ENCODE measurements around the gene CSNK2A2.

CSNK2A2 gene

GRCh38 chr16:58148526-58148925 is 49.4 kb downstream of the CSNK2A2 start:
- no peaks in the 10 kb centered on the region for H3K4me1 ChIP-seq
- no peaks in the 10 kb centered on the region for H3K36me3 ChIP-seq (replicated peaks)
- 0 out of 2 replicates have a peak, but pooled peaks cover 2% of the 10 kb centered on the region for H3K27me3 ChIP-seq (ENCODE audit: low read depth)
- H3K9me3 ChIP-seq: no peaks in the 10 kb centered on the region
- H3K4me3 ChIP-seq: no peak overlapping the region
- no peak for DNase-seq (ENCODE audit: low spot score in 2 of 2)
- in situ Hi-C loops (cut with MboI; ENCODE audit: low sequenced_read_pairs): no loop called here

GRCh38 chr16:58148099-58148498 is 49.8 kb downstream of the CSNK2A2 start:
- Histone ChIP-seq H3K27me3 (ENCODE audit: low read depth) (0 out of 2 replicates have a peak, but pooled peaks cover 2% of the 10 kb centered on the region), H3K36me3 (replicated peaks) (no peaks in the 10 kb centered on the region), H3K4me3 (no peak overlapping the region), H3K9me3 (no peaks in the 10 kb centered on the region), H3K4me1 (no peaks in the 10 kb centered on the region)
- in situ Hi-C loops (cut with MboI; ENCODE audit: low sequenced_read_pairs): no loop called here
- DNase-seq (ENCODE audit: low spot score in 2 of 2): no peak

DNA sequence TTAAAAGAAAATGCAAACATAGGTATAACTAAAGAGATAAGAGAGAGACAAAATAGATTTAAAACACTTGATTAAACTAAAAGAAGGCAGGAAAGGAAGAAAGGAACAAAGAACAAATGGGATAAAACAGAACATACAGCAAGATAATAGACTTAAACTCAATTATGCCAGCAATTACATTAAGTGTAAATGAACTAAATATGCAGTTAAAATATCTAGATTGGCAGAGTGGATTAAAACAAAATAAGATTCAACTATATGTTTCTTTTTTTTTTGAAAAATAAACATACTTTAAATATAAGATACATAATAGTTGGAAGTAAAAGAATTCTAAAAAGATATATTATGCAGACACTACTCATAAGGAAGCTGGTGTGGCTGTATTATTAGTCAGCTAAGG is 59.1 kb downstream of the CSNK2A2 start:
- no peak for DNase-seq (ENCODE audit: low spot score in 2 of 2)
- Histone ChIP-seq H3K36me3 (replicated peaks) (no peaks in the 10 kb centered on the region), H3K27me3 (ENCODE audit: low read depth) (no peaks in the 10 kb centered on the region), H3K4me3 (no peak overlapping the region), H3K4me1 (no peaks in the 10 kb centered on the region), H3K9me3 (no peaks in the 10 kb centered on the region; the same call in none of the 2 replicates)
- in situ Hi-C loops (cut with MboI; ENCODE audit: low sequenced_read_pairs): no loop called here

DNA sequence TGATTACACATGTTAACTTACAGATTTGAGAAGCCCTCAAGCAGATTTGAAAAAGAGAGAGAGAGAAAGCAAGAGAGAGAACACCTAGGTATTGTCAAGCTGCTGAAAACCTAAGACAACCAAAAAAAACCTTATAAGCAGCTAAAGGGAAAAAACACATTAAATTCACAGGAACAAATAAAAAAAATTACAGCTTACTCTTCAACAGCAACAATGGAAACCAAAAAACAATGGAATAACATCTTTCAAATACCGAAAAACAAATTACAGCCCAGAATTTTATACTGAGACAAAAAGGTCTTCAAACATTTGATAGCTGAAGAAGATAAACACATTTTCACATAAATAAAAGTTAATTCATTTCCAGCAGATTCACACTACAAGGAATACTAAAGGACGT is 60.3 kb downstream of the CSNK2A2 start:
- Histone ChIP-seq H3K36me3 (replicated peaks) (no peaks in the 10 kb centered on the region), H3K9me3 (no peaks in the 10 kb centered on the region; the same call in none of the 2 replicates), H3K4me1 (no peaks in the 10 kb centered on the region), H3K27me3 (ENCODE audit: low read depth) (no peaks in the 10 kb centered on the region), H3K4me3 (no peak overlapping the region)
- DNase-seq (ENCODE audit: low spot score in 2 of 2): no peak
- in situ Hi-C loops (cut with MboI; ENCODE audit: low sequenced_read_pairs): no loop called here

DNA sequence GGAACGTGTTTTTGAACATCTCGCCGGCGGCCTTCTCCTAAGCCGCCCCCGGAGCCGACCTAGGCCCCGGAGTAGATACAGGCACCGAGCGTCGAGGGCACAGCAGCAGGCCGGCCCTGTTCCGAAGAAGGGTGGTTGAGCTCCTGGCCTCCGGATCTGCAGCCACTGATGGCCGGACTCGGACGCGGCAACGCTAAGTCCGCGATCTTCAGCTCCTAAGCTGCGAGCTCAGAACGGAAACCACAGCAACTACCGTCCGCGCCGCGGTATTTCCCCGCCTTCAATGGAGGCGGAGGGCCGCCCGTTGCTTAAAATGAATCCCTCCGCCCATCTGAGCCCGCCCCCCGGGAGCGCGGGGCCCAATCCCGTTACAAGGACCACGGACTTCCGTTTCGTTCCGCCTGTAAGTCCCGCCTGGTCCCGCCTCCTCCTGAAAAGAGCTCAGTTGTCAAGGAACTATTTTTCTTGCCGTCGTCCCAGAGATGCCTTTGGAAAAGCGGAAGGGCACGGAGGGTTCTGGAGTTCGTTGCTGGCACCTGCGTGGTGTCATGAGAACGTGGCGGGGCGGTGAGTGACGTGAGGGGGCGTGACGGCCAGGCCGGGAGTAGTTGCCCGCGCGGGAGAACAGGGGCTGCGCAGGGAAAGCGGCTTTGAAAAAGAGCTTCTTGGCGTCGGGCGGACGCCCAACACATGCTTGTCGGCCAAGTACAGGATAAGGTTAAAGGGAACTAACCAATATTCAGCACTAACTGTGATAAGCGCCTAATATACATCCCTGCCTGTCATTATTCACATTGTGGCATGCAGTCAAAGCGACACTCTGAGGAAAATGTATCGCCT is 68.6 kb downstream of the CSNK2A2 start, which contains the start of gene CFAP20:
TSS of gene CFAP20 (minus strand) at position 285 of the 840 bp plus-strand sequence. CDS start at position 19, 266 bp downstream.
- H3K9me3 ChIP-seq: peaks cover 3% of the 10 kb centered on the region; the same call in 1 of the 2 replicates
- peak within 1 kb of the TSS; percentile 84 for H3K4me3 ChIP-seq
- DNase-seq (ENCODE audit: low spot score in 2 of 2): peak; percentile 98 to 100
- H3K36me3 ChIP-seq (replicated peaks): no peaks in the 10 kb centered on the region
- H3K4me1 ChIP-seq: peaks cover 25% of the 10 kb centered on the region
- in situ Hi-C loops (cut with MboI; ENCODE audit: low sequenced_read_pairs): loop anchor here (10.0 kb wide), 1 partner anchor 105 kb away; the partner anchor contains the start of gene MMP15
- no peaks in the 10 kb centered on the region for H3K27me3 ChIP-seq (ENCODE audit: low read depth)

- no peaks in the 10 kb centered on the region for H3K36me3 ChIP-seq (replicated peaks)
These were observed 69.2 kb downstream of the CSNK2A2 start for GRCh38 chr16:58128711-58129096.

GRCh38 chr16:58128181-58128631 is 69.7 kb downstream of the CSNK2A2 start:
- no peaks in the 10 kb centered on the region for H3K36me3 ChIP-seq (replicated peaks)
- DNase-seq (ENCODE audit: low spot score in 2 of 2): no peak
- no peaks in the 10 kb centered on the region for H3K27me3 ChIP-seq (ENCODE audit: low read depth)
- peaks cover 25% of the 10 kb centered on the region for H3K4me1 ChIP-seq
- in situ Hi-C loops (cut with MboI; ENCODE audit: low sequenced_read_pairs): loop anchor here (10.0 kb wide), 1 partner anchor 103 kb away; the partner anchor contains the start of gene MMP15
- H3K4me3 ChIP-seq: peak overlapping the region; percentile 84
- H3K9me3 ChIP-seq: peaks cover 3% of the 10 kb centered on the region; the same call in 1 of the 2 replicates

More at GRCh38 chr16:58128711-58129096, 69.2 kb downstream of the CSNK2A2 start:
- H3K4me3 ChIP-seq: peak overlapping the region; percentile 84
- peak; percentile 21 to 68 for DNase-seq (ENCODE audit: low spot score in 2 of 2)
- peaks cover 3% of the 10 kb centered on the region; the same call in 1 of the 2 replicates for H3K9me3 ChIP-seq
- in situ Hi-C loops (cut with MboI; ENCODE audit: low sequenced_read_pairs): loop anchor here (10.0 kb wide), 1 partner anchor 104 kb away; the partner anchor contains the start of gene MMP15
- peaks cover 25% of the 10 kb centered on the region for H3K4me1 ChIP-seq
- no peaks in the 10 kb centered on the region for H3K27me3 ChIP-seq (ENCODE audit: low read depth)

DNA sequence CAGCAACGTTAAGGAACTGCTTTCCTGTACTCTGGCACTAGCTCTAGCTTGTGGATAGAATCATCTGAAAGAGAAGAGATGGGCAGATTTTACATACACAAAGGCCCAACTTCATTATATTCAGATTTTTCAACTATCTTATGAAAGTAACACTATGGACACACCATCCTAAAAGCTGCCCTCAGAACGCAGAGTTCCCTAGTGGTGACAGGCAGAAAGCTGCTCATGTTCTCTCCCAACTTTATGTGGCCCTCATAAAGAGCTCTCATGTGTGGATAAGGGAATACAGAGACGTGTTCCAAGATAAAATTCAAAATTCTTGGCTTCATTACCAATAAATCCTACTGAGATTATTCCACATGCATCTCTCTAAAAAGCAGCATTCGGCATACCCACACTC is 70.3 kb downstream of the CSNK2A2 start:
- peak; percentile 17 to 35 for DNase-seq (ENCODE audit: low spot score in 2 of 2)
- peaks cover 25% of the 10 kb centered on the region for H3K4me1 ChIP-seq
- no peaks in the 10 kb centered on the region for H3K36me3 ChIP-seq (replicated peaks)
- H3K27me3 ChIP-seq (ENCODE audit: low read depth): no peaks in the 10 kb centered on the region
- in situ Hi-C loops (cut with MboI; ENCODE audit: low sequenced_read_pairs): loop anchor here (10.0 kb wide), 1 partner anchor 103 kb away; the partner anchor contains the start of gene MMP15
- H3K9me3 ChIP-seq: peaks cover 3% of the 10 kb centered on the region; the same call in 1 of the 2 replicates
- peak overlapping the region; percentile 84 for H3K4me3 ChIP-seq

GRCh38 chr16:58127033-58127556 is 70.8 kb downstream of the CSNK2A2 start:
- Histone ChIP-seq H3K36me3 (replicated peaks) (no peaks in the 10 kb centered on the region), H3K9me3 (peaks cover 3% of the 10 kb centered on the region; the same call in 1 of the 2 replicates), H3K27me3 (ENCODE audit: low read depth) (no peaks in the 10 kb centered on the region), H3K4me3 (peak overlapping the region; percentile 84), H3K4me1 (peaks cover 25% of the 10 kb centered on the region)
- DNase-seq (ENCODE audit: low spot score in 2 of 2): peak; percentile 39 to 70
- in situ Hi-C loops (cut with MboI; ENCODE audit: low sequenced_read_pairs): loop anchor here (10.0 kb wide), 1 partner anchor 102 kb away; the partner anchor contains the start of gene MMP15

DNA sequence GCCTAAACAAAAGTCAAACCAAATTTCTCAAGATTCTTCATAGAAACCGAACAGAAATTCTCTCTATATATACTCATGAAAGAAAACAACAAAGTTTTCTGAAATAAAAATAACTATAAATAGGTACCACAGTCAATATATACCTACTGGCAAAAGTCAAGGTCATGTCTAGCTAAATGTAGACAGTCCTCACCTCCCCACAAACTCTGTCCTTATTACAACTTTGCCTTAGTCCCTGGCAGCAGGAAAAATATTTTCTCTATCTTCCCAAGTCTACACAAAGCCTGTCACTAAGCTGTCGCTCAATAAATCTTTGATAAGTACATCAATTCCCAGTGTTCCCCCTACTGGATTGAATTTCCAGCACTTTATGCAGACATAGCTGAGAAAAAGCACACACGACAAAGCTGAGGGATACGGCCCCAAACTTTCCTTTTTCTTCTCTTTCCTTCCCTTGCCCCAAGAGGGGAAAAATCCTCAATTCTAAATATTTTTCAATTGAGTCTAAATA is 71.4 kb downstream of the CSNK2A2 start:
- Histone ChIP-seq H3K27me3 (ENCODE audit: low read depth) (no peaks in the 10 kb centered on the region), H3K4me3 (peak overlapping the region; percentile 84), H3K36me3 (replicated peaks) (no peaks in the 10 kb centered on the region), H3K9me3 (peaks cover 3% of the 10 kb centered on the region; the same call in 1 of the 2 replicates), H3K4me1 (peaks cover 29% of the 10 kb centered on the region)
- in situ Hi-C loops (cut with MboI; ENCODE audit: low sequenced_read_pairs): loop anchor here (10.0 kb wide), 1 partner anchor 102 kb away; the partner anchor contains the start of gene MMP15
- no peak for DNase-seq (ENCODE audit: low spot score in 2 of 2)

GRCh38 chr16:58125781-58126335 is 72.0 kb downstream of the CSNK2A2 start:
- Histone ChIP-seq H3K9me3 (peaks cover 3% of the 10 kb centered on the region; the same call in 1 of the 2 replicates), H3K27me3 (ENCODE audit: low read depth) (no peaks in the 10 kb centered on the region), H3K36me3 (replicated peaks) (no peaks in the 10 kb centered on the region), H3K4me3 (no peak overlapping the region), H3K4me1 (peaks cover 35% of the 10 kb centered on the region)
- peak; percentile 38 to 40 for DNase-seq (ENCODE audit: low spot score in 2 of 2)
- in situ Hi-C loops (cut with MboI; ENCODE audit: low sequenced_read_pairs): loop anchor here (10.0 kb wide), 1 partner anchor 101 kb away; the partner anchor contains the start of gene MMP15

- in situ Hi-C loops (cut with MboI; ENCODE audit: low sequenced_read_pairs): loop anchor here (10.0 kb wide), 1 partner anchor 100 kb away; the partner anchor contains the start of gene MMP15
- no peak for DNase-seq (ENCODE audit: low spot score in 2 of 2)
These were observed 72.9 kb downstream of the CSNK2A2 start for GRCh38 chr16:58125041-58125440.

DNA sequence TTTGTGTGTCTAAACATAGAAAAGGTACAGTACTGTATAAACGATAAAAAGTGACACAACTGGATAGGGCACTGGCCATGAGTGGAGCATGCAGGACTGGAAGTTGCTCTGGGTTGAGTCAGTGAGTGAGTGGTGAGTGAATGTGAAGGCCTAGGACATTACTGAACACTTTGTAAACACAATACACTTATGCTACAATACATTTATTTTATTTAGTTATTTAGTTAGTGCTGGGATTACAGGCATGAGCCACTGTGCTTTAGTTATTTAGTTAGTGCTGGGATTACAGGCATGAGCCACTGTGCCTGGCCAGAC is 73.3 kb downstream of the CSNK2A2 start:
- Histone ChIP-seq H3K9me3 (no peaks in the 10 kb centered on the region), H3K27me3 (ENCODE audit: low read depth) (no peaks in the 10 kb centered on the region), H3K4me1 (peaks cover 40% of the 10 kb centered on the region), H3K36me3 (replicated peaks) (no peaks in the 10 kb centered on the region; the same call in 1 of the 2 replicates), H3K4me3 (no peak overlapping the region)
- in situ Hi-C loops (cut with MboI; ENCODE audit: low sequenced_read_pairs): loop anchor here (10.0 kb wide), 1 partner anchor 100 kb away; the partner anchor contains the start of gene MMP15
- no peak for DNase-seq (ENCODE audit: low spot score in 2 of 2)

More at GRCh38 chr16:58125041-58125440, 72.9 kb downstream of the CSNK2A2 start:
- no peaks in the 10 kb centered on the region; the same call in 1 of the 2 replicates for H3K36me3 ChIP-seq (replicated peaks)
- H3K4me1 ChIP-seq: peaks cover 42% of the 10 kb centered on the region
- H3K27me3 ChIP-seq (ENCODE audit: low read depth): no peaks in the 10 kb centered on the region
- H3K9me3 ChIP-seq: peaks cover 2% of the 10 kb centered on the region; the same call in 1 of the 2 replicates
- no peak overlapping the region for H3K4me3 ChIP-seq

All from HAP-1 (cell line).